ENCODE data around the gene NEK11. TPM values are rescaled to one million over a fixed set of nuclear protein-coding genes. Genes with fewer than 3 reads are reported as not detected.

The NEK11 gene
- 1 to 10 TPM; 1.1 to 1.7 TPM for total RNA-seq

GRCh38 chr3:131026321-131027151 is at the start of gene NEK11, which contains the start of gene ASTE1:
NEK11 (plus strand) TSS chr3:131026877; CDS start chr3:131029709, 2,832 bp downstream.
ASTE1 (minus strand) TSS chr3:131026825; CDS start chr3:131025306, 1,519 bp downstream.

GRCh38 chr3:131381445-131382291 is 355.0 kb downstream of the NEK11 start, which contains the start of gene NUDT16:
NUDT16 (plus strand) TSS chr3:131381774; CDS start chr3:131381805, 31 bp downstream.

Other genes with a start within 250 kb of the NEK11 start
- 10 to 100 TPM; 61.2 to 69.4 TPM for gene ATP2C1, start 132.8 kb upstream of the NEK11 start, total RNA-seq
- gene ASTE1, start 52 bp upstream of the NEK11 start, total RNA-seq: 10 to 100 TPM; 14.1 to 14.3 TPM